Panc1 (cell line): ENCODE data around the gene DUSP10. TPM values are rescaled to one million over a fixed set of nuclear protein-coding genes. Genes with fewer than 3 reads are reported as not detected.

ENCODE experiments used
- ATAC-seq: fragments of 200-7000 bp; cut with Tn5 transposase; 2 replicates; pipeline ENCODE4 v1.9.1; 2020; ENCODE audit warnings: mild to moderate bottlenecking, moderate library complexity
- BruUV-seq: library from RNA; stranded (reverse); fragments of 400-500 nt; replicated peaks from 2 replicates; lab custom pipeline; 2021; lab: Mats Ljungman, UMichigan
- CTCF ChIA-PET: fragments of 300-600 bp; sonication (Branson Sonifier 250); formaldehyde crosslinking; loops from one replicate; lab custom pipeline; 2022; ENCODE audit warnings: antibody characterized with exemption; lab: Charles Lee
- POLR2A ChIA-PET: fragments of 300-600 bp; sonication (Branson Sonifier 250); formaldehyde crosslinking; loops from one replicate; lab custom pipeline; 2022; ENCODE audit warnings: antibody characterized with exemption; lab: Charles Lee
- DNase-seq: peaks from one replicate; pipeline ENCODE4 v3.0.0-alpha.2; 2010; ENCODE audit warnings: low read depth, low spot score
- H3K27ac ChIP-seq: 2 replicates; pipeline ENCODE4 v1.5.1; 2011; ENCODE audit warnings: mild to moderate bottlenecking, low read length, inconsistent platforms
- H3K27me3 ChIP-seq: fragments of 200-500 bp; sonication (Bioruptor generic); 2 replicates; pipeline ENCODE4 v1.6.0; 2014; ENCODE audit warnings: low read length, inconsistent platforms; ENCODE audit not compliant: control insufficient read depth, insufficient read depth
- H3K36me3 ChIP-seq: fragments of 200-500 bp; sonication (Bioruptor generic); 2 replicates; pipeline ENCODE4 v1.5.1; 2014; ENCODE audit warnings: inconsistent platforms, mild to moderate bottlenecking, low read length, moderate library complexity; ENCODE audit not compliant: control insufficient read depth, insufficient read depth
- H3K4me1 ChIP-seq: 2 replicates; pipeline ENCODE4 v1.5.1; 2011; ENCODE audit warnings: inconsistent platforms, mild to moderate bottlenecking, low read length, moderate library complexity; ENCODE audit not compliant: control insufficient read depth, insufficient read depth
- H3K4me3 ChIP-seq, 2 experiments: 2 replicates each; pipeline ENCODE4 v1.5.1; 2011 to 2012; ENCODE audit warnings: low read depth in 2 of 2, low read length in 2 of 2, mild to moderate bottlenecking in 2 of 2, inconsistent platforms in 1 of 2, moderate library complexity in 1 of 2
- H3K9me3 ChIP-seq: fragments of 200-500 bp; sonication (Bioruptor generic); 2 replicates; pipeline ENCODE4 v1.5.1; 2014; ENCODE audit warnings: low read depth, mild to moderate bottlenecking, inconsistent platforms, low read length, moderate library complexity; ENCODE audit not compliant: control insufficient read depth, insufficient read depth
- POLR2AphosphoS5 ChIP-seq: IDR thresholded peaks from 2 replicates; pipeline ENCODE4 v1.6.1; 2012; ENCODE audit warnings: mild to moderate bottlenecking, low read depth, low read length, moderate library complexity
- SIN3A ChIP-seq: IDR thresholded peaks from 2 replicates; pipeline ENCODE4 v1.6.1; 2012; ENCODE audit warnings: low read depth, mild to moderate bottlenecking, low read length, moderate library complexity, borderline replicate concordance; ENCODE audit not compliant: insufficient read depth
- TCF7L2 ChIP-seq: IDR thresholded peaks from 2 replicates; pipeline ENCODE4 v1.6.1; 2011; ENCODE audit warnings: mild to moderate bottlenecking, low read depth, low read length, inconsistent platforms
- in situ Hi-C: cut with HindIII; loops from 2 replicates; pipeline ENCODE4 v1.10.0; 2016; ENCODE audit warnings: low sequenced_read_pairs, low pct_unique_long_range_greater_than_20kb
- intact Hi-C: fragments of 100-400 bp; cut with micrococcal nuclease; formaldehyde crosslinking; loops from one replicate; pipeline ENCODE4 v1.10.0; 2022; ENCODE audit not compliant: unreplicated experiment
- total RNA-seq: library from RNA; stranded (reverse); gene quantifications from one replicate; pipeline ENCODE4 v1.2.1, GENCODE V29; 2021; ENCODE audit not compliant: unreplicated experiment
- TF ChIP-seq, protein P1 (sequence below), 2 experiments: IDR thresholded peaks; 2 replicates each; pipeline ENCODE4 v1.6.1; 2011 to 2012; ENCODE audit warnings: low read depth in 2 of 2, control low read depth in 1 of 2, low read length in 1 of 2, mild to moderate bottlenecking in 1 of 2, moderate library complexity in 1 of 2; ENCODE audit not compliant: insufficient read depth in 1 of 2
- TF ChIP-seq, protein P2 (sequence below): fragments of 450-650 bp; IDR thresholded peaks from 2 replicates; pipeline ENCODE4 v1.5.1; 2017; ENCODE audit warnings: mild to moderate bottlenecking

Gene DUSP10
- total RNA-seq, 1 experiment from 2014 or later, result 1.4 TPM

DNA sequence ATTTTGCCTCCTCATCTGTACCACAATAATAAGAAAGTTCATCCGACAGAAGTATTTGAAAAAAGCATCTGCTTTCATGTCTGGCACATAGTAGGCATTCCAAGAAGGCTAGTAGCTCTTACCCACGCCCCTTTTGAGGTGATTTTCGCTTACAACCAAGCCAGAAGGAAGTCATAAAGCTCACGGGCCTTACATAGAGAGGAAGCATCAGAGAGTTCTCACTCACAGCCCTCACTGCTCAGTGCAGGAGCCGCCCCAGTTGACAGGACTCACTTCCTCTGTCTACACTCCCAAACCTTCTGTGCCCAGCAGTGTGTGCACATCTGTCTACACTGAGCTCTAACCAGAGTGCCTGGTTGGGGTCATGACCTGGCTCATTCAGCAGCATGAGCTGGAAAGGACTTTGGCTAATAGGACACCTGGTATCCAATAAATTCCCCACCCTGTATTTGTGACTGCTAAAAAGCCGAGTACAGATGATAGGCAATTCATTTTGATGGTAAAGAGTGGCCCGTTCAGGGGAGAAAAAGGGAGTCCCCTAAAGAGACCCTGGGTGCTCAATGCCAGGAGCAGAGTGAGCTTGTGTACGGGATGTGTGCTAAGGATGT, 36.8 kb upstream of the DUSP10 start:
- ATAC-seq (no peak), DNase-seq (no peak)
- POLR2A ChIA-PET, result no interaction called here
- H3K9me3 ChIP-seq, result no peaks in the 10 kb centered on the region
- no peaks in the 10 kb centered on the region for H3K27me3 ChIP-seq
- no peaks in the 10 kb centered on the region for H3K4me1 ChIP-seq
- H3K4me3 ChIP-seq, result no peak overlapping the region
- no peaks in the 10 kb centered on the region for H3K36me3 ChIP-seq
- in situ Hi-C loops, result no loop called here
- no peak overlapping the region for H3K27ac ChIP-seq
- no peak for TF ChIP-seq POLR2AphosphoS5
- no TSS peak for BruUV-seq
- CTCF ChIA-PET, result no interaction called here
- intact Hi-C loops, result no loop called here

DNA sequence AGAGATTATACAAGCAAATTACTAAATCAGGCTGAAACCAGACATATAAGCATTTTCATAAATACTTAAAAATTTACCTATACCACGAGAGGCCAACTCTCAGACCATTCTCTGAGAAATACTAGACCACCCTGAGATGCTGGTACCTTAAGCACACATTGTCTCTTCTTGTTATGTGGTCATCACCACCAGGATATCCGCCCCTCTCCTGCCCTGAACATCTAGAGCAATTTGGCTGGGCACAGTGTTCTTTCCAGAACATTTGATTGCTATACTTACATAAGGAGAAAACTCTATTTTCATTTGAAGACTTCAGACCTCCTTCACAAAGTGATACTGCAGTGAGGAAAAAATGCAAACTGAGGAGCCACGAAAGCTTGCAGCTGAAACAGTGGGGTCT, 36.2 kb upstream of the DUSP10 start:
- Histone ChIP-seq H3K27me3 (no peaks in the 10 kb centered on the region), H3K36me3 (no peaks in the 10 kb centered on the region), H3K27ac (no peak overlapping the region), H3K4me1 (no peaks in the 10 kb centered on the region), H3K4me3 (no peak overlapping the region), H3K9me3 (no peaks in the 10 kb centered on the region)
- ChIA-PET CTCF (no interaction called here), POLR2A (no interaction called here)
- no TSS peak for BruUV-seq
- no peak for ATAC-seq
- TF ChIP-seq TCF7L2, result no peak
- no peak for TF ChIP-seq POLR2AphosphoS5
- TF ChIP-seq SIN3A, result no peak
- TF ChIP-seq, protein P1, sequence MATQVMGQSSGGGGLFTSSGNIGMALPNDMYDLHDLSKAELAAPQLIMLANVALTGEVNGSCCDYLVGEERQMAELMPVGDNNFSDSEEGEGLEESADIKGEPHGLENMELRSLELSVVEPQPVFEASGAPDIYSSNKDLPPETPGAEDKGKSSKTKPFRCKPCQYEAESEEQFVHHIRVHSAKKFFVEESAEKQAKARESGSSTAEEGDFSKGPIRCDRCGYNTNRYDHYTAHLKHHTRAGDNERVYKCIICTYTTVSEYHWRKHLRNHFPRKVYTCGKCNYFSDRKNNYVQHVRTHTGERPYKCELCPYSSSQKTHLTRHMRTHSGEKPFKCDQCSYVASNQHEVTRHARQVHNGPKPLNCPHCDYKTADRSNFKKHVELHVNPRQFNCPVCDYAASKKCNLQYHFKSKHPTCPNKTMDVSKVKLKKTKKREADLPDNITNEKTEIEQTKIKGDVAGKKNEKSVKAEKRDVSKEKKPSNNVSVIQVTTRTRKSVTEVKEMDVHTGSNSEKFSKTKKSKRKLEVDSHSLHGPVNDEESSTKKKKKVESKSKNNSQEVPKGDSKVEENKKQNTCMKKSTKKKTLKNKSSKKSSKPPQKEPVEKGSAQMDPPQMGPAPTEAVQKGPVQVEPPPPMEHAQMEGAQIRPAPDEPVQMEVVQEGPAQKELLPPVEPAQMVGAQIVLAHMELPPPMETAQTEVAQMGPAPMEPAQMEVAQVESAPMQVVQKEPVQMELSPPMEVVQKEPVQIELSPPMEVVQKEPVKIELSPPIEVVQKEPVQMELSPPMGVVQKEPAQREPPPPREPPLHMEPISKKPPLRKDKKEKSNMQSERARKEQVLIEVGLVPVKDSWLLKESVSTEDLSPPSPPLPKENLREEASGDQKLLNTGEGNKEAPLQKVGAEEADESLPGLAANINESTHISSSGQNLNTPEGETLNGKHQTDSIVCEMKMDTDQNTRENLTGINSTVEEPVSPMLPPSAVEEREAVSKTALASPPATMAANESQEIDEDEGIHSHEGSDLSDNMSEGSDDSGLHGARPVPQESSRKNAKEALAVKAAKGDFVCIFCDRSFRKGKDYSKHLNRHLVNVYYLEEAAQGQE (IDR thresholded peaks at IDR 0.05; ENCODE audit: insufficient read depth in 1 of 2, low read depth in 2 of 2, low read length in 1 of 2), result no peak
- TF ChIP-seq, protein P2, sequence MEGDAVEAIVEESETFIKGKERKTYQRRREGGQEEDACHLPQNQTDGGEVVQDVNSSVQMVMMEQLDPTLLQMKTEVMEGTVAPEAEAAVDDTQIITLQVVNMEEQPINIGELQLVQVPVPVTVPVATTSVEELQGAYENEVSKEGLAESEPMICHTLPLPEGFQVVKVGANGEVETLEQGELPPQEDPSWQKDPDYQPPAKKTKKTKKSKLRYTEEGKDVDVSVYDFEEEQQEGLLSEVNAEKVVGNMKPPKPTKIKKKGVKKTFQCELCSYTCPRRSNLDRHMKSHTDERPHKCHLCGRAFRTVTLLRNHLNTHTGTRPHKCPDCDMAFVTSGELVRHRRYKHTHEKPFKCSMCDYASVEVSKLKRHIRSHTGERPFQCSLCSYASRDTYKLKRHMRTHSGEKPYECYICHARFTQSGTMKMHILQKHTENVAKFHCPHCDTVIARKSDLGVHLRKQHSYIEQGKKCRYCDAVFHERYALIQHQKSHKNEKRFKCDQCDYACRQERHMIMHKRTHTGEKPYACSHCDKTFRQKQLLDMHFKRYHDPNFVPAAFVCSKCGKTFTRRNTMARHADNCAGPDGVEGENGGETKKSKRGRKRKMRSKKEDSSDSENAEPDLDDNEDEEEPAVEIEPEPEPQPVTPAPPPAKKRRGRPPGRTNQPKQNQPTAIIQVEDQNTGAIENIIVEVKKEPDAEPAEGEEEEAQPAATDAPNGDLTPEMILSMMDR, result no peak
- DNase-seq, result no peak
- in situ Hi-C loops (no loop called here), intact Hi-C loops (no loop called here)

DNA sequence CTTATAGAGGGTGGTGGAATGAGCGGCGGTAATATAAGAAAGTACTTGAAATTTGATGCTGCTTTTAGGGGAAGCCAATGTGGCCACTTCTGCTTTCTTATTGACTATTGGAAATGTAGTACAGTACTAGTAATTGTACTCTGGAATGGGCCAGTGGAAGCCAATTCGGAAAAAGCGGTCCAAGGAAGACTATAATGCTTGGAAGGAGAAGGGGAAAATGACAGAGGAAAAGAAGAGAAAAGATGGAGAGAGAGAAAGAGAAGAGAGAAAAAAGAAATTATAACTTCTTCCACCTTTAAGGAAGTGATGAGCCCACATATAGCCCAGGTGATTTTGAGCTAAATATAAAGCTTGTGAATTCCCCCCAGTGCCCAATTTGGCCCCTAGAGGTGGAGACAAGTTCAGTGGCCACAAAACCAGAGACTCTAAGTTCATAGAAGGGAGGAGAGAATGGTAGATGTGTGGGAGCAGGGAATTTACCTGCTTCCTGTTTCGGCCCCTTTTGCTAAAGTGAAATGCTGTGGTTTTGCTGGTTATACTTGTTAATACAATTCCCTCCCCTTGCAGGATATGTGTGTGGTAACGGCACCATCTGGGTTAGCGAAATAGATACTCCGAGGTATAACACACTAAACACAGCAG, 35.7 kb upstream of the DUSP10 start:
- H3K9me3 ChIP-seq, result no peaks in the 10 kb centered on the region
- BruUV-seq, result no TSS peak
- no peak overlapping the region for H3K27ac ChIP-seq
- ChIA-PET POLR2A (no interaction called here), CTCF (no interaction called here)
- no peaks in the 10 kb centered on the region for H3K36me3 ChIP-seq
- ATAC-seq (no peak), DNase-seq (no peak)
- no peaks in the 10 kb centered on the region for H3K27me3 ChIP-seq
- no peak overlapping the region for H3K4me3 ChIP-seq
- no peak for TF ChIP-seq TCF7L2
- TF ChIP-seq, protein P2, result no peak
- no peak for TF ChIP-seq SIN3A
- TF ChIP-seq POLR2AphosphoS5, result no peak
- TF ChIP-seq, protein P1 (IDR thresholded peaks at IDR 0.05; ENCODE audit: insufficient read depth in 1 of 2, low read depth in 2 of 2, low read length in 1 of 2), result no peak
- intact Hi-C loops, result no loop called here
- H3K4me1 ChIP-seq, result no peaks in the 10 kb centered on the region
- in situ Hi-C loops, result no loop called here
